ENCODE data around the gene LRG1. TPM values are rescaled to one million over a fixed set of nuclear protein-coding genes. Genes with fewer than 3 reads are reported as not detected.

LRG1 gene
- total RNA-seq, 1 experiment from 2014 or later, result 0.81 TPM

DNA sequence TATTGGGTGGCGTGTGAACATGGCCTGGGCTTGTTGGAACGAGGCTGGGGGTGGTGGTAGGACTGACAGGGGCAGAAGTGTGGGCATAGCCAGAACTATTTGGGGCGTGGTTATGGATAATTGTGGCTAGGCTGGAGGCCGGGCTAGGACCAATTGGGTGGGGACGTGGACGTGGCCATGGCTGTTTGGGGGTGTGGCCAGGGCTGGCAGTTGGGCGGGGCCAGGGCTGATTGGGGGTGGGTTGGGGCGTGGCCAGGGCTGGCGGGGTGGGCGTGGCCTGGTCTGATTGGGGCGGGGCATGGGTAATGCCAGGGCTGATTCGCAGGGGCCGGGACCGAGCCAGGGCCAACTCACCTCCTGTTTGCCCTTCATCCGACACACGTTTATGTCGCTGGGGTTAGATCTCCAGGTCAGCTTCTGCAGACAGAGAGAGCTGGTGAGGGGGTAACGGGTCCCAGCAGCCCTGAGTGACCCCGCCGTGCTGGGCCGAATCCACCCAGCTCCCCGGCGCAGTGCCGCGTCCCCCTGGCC is 16.8 kb upstream of the LRG1 start:
- ChIA-PET CTCF (interaction anchor here (0.6 to 1.7 kb wide), 11 partner anchors 10 to 234 kb away, joined by 3 to 13 read pairs (median 5); partner anchors contain the start of gene PLIN5), POLR2A (interaction anchor here (1.1 kb wide), 1 partner anchor 113 kb away, joined by 4 read pairs; no protein-coding TSS in a partner anchor)
- peaks cover 9% of the 10 kb centered on the region for H3K4me1 Mint-ChIP-seq
- ATAC-seq, result peak; percentile 73
- peaks cover 35% of the 10 kb centered on the region for H3K36me3 Mint-ChIP-seq
- no peak overlapping the region for H3K4me3 Mint-ChIP-seq
- H3K27ac Mint-ChIP-seq, result no peak overlapping the region
- peak; percentile 84 for DNase-seq (ENCODE audit: low spot score)
- TF ChIP-seq NR1H2 (CRISPR knock-in tag; IDR thresholded peaks at IDR 0.05) (no peak), ZBTB21 (CRISPR knock-in tag; IDR thresholded peaks at IDR 0.05; ENCODE audit: borderline replicate concordance) (no peak)
- TF ChIP-seq, protein P1, sequence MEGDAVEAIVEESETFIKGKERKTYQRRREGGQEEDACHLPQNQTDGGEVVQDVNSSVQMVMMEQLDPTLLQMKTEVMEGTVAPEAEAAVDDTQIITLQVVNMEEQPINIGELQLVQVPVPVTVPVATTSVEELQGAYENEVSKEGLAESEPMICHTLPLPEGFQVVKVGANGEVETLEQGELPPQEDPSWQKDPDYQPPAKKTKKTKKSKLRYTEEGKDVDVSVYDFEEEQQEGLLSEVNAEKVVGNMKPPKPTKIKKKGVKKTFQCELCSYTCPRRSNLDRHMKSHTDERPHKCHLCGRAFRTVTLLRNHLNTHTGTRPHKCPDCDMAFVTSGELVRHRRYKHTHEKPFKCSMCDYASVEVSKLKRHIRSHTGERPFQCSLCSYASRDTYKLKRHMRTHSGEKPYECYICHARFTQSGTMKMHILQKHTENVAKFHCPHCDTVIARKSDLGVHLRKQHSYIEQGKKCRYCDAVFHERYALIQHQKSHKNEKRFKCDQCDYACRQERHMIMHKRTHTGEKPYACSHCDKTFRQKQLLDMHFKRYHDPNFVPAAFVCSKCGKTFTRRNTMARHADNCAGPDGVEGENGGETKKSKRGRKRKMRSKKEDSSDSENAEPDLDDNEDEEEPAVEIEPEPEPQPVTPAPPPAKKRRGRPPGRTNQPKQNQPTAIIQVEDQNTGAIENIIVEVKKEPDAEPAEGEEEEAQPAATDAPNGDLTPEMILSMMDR (IDR thresholded peaks at IDR 0.05), result no peak
- TF ChIP-seq, protein P2, sequence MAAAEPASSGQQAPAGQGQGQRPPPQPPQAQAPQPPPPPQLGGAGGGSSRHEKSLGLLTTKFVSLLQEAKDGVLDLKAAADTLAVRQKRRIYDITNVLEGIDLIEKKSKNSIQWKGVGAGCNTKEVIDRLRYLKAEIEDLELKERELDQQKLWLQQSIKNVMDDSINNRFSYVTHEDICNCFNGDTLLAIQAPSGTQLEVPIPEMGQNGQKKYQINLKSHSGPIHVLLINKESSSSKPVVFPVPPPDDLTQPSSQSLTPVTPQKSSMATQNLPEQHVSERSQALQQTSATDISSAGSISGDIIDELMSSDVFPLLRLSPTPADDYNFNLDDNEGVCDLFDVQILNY (CRISPR knock-in tag; IDR thresholded peaks at IDR 0.05), result no peak
- TF ChIP-seq, protein P3, sequence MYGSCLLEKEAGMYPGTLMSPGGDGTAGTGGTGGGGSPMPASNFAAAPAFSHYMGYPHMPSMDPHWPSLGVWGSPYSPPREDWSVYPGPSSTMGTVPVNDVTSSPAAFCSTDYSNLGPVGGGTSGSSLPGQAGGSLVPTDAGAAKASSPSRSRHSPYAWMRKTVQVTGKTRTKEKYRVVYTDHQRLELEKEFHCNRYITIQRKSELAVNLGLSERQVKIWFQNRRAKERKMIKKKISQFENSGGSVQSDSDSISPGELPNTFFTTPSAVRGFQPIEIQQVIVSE (CRISPR knock-in tag; IDR thresholded peaks at IDR 0.05; ENCODE audit: borderline replicate concordance), result no peak
- TF ChIP-seq, protein P4, sequence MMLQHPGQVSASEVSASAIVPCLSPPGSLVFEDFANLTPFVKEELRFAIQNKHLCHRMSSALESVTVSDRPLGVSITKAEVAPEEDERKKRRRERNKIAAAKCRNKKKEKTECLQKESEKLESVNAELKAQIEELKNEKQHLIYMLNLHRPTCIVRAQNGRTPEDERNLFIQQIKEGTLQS (CRISPR knock-in tag; conservative IDR thresholded peaks at IDR 0.05), result no peak
- H3K27me3 Mint-ChIP-seq (ENCODE audit: low read depth), result peaks cover 2% of the 10 kb centered on the region; the same call in 1 of the 2 replicates
- H3K9me3 Mint-ChIP-seq, result no peaks in the 10 kb centered on the region

DNA sequence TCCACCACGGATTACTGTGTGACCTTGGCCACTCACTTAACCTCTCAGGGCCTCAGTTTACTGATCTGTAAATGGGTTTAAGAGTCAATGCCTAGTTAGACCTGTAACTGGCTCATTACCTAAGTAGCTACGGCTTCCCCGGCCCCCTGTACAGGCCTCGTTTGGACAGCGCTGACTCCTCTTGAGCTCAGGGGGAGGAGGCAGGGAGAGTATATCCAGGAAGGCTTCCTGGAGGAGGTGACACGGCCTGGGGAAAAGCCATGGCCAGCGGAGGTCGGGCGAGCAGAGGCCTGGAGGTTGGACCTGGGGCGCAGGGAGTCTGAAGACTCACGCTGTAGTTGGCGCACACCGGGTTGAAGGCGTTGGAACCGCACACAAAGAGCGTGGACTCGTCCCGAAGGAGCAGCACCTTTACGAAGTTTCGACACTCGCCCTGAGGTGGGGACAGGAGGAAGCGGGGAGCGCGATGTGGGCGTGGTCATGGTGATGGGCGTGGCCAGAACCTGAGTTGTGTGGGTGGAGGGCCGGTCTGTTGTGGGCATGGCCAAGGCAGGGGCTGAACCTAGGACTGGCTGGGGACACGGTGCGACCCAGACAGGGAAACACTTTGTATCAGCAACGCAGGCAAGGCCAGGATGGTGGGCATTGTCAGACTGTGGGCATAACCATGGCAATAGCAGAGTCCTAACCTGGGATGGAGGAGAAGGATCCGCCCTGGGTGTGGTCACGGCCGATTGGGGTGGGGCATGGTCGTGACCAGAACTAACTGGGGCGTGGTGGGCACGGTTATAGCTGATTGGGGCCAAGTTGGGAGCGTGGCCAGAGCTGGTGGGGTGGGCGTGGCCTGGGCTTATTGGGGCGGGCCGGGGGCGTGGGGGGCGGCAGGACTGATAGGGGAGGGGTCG is 16.1 kb upstream of the LRG1 start:
- peak; percentile 80 for DNase-seq (ENCODE audit: low spot score)
- ATAC-seq, result peak; percentile 75
- peak overlapping the region; percentile 89 for H3K27ac Mint-ChIP-seq
- H3K36me3 Mint-ChIP-seq, result peaks cover 35% of the 10 kb centered on the region
- H3K4me1 Mint-ChIP-seq, result peaks cover 9% of the 10 kb centered on the region
- ChIA-PET CTCF (interaction anchor here (0.5 to 1.7 kb wide), 12 partner anchors 11 to 235 kb away, joined by 3 to 13 read pairs (median 4); partner anchors contain the start of gene PLIN5), POLR2A (interaction anchor here (1.1 kb wide), 1 partner anchor 112 kb away, joined by 4 read pairs; no protein-coding TSS in a partner anchor)
- peaks cover 2% of the 10 kb centered on the region; the same call in 1 of the 2 replicates for H3K27me3 Mint-ChIP-seq (ENCODE audit: low read depth)
- TF ChIP-seq ZBTB21 (CRISPR knock-in tag; IDR thresholded peaks at IDR 0.05; ENCODE audit: borderline replicate concordance) (no peak), SP1 (CRISPR knock-in tag; conservative IDR thresholded peaks at IDR 0.05) (0 out of 2 replicates have a peak, but pooled peaks have one; percentile 44)
- TF ChIP-seq, protein P5, sequence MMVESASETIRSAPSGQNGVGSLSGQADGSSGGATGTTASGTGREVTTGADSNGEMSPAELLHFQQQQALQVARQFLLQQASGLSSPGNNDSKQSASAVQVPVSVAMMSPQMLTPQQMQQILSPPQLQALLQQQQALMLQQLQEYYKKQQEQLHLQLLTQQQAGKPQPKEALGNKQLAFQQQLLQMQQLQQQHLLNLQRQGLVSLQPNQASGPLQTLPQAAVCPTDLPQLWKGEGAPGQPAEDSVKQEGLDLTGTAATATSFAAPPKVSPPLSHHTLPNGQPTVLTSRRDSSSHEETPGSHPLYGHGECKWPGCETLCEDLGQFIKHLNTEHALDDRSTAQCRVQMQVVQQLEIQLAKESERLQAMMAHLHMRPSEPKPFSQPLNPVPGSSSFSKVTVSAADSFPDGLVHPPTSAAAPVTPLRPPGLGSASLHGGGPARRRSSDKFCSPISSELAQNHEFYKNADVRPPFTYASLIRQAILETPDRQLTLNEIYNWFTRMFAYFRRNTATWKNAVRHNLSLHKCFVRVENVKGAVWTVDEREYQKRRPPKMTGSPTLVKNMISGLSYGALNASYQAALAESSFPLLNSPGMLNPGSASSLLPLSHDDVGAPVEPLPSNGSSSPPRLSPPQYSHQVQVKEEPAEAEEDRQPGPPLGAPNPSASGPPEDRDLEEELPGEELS (CRISPR knock-in tag; IDR thresholded peaks at IDR 0.05), result 0 out of 2 replicates have a peak, but pooled peaks have one; percentile 19
- H3K4me3 Mint-ChIP-seq, result peak overlapping the region; percentile 40; the same call in 1 of the 2 replicates
- H3K9me3 Mint-ChIP-seq, result no peaks in the 10 kb centered on the region

DNA sequence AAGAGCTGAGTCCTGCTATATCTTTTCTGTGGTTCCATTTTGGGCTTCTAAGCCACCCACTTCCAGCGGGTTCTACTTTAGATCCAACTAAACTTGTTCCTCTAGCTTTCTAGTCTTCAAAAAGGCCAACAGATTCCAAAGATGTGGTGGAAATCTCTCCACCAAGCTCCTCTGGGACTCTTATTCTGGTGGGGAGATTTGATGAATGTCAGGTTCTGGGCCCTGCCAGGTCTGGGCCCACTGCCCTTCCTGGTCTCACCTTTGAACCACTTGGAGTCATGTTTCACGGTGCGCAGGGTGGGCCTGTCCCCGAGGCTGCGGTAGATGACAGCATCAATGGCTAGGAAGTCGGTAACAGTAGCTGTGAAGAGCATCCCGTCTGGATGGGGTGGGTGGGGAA is 14.9 kb upstream of the LRG1 start:
- no peaks in the 10 kb centered on the region for H3K9me3 Mint-ChIP-seq
- TF ChIP-seq, protein P6, sequence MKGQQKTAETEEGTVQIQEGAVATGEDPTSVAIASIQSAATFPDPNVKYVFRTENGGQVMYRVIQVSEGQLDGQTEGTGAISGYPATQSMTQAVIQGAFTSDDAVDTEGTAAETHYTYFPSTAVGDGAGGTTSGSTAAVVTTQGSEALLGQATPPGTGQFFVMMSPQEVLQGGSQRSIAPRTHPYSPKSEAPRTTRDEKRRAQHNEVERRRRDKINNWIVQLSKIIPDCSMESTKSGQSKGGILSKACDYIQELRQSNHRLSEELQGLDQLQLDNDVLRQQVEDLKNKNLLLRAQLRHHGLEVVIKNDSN (CRISPR knock-in tag; IDR thresholded peaks at IDR 0.05), result no peak
- TF ChIP-seq, protein P7, sequence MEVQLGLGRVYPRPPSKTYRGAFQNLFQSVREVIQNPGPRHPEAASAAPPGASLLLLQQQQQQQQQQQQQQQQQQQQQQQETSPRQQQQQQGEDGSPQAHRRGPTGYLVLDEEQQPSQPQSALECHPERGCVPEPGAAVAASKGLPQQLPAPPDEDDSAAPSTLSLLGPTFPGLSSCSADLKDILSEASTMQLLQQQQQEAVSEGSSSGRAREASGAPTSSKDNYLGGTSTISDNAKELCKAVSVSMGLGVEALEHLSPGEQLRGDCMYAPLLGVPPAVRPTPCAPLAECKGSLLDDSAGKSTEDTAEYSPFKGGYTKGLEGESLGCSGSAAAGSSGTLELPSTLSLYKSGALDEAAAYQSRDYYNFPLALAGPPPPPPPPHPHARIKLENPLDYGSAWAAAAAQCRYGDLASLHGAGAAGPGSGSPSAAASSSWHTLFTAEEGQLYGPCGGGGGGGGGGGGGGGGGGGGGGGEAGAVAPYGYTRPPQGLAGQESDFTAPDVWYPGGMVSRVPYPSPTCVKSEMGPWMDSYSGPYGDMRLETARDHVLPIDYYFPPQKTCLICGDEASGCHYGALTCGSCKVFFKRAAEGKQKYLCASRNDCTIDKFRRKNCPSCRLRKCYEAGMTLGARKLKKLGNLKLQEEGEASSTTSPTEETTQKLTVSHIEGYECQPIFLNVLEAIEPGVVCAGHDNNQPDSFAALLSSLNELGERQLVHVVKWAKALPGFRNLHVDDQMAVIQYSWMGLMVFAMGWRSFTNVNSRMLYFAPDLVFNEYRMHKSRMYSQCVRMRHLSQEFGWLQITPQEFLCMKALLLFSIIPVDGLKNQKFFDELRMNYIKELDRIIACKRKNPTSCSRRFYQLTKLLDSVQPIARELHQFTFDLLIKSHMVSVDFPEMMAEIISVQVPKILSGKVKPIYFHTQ (CRISPR knock-in tag; IDR thresholded peaks at IDR 0.05), result no peak
- TF ChIP-seq, protein P8, sequence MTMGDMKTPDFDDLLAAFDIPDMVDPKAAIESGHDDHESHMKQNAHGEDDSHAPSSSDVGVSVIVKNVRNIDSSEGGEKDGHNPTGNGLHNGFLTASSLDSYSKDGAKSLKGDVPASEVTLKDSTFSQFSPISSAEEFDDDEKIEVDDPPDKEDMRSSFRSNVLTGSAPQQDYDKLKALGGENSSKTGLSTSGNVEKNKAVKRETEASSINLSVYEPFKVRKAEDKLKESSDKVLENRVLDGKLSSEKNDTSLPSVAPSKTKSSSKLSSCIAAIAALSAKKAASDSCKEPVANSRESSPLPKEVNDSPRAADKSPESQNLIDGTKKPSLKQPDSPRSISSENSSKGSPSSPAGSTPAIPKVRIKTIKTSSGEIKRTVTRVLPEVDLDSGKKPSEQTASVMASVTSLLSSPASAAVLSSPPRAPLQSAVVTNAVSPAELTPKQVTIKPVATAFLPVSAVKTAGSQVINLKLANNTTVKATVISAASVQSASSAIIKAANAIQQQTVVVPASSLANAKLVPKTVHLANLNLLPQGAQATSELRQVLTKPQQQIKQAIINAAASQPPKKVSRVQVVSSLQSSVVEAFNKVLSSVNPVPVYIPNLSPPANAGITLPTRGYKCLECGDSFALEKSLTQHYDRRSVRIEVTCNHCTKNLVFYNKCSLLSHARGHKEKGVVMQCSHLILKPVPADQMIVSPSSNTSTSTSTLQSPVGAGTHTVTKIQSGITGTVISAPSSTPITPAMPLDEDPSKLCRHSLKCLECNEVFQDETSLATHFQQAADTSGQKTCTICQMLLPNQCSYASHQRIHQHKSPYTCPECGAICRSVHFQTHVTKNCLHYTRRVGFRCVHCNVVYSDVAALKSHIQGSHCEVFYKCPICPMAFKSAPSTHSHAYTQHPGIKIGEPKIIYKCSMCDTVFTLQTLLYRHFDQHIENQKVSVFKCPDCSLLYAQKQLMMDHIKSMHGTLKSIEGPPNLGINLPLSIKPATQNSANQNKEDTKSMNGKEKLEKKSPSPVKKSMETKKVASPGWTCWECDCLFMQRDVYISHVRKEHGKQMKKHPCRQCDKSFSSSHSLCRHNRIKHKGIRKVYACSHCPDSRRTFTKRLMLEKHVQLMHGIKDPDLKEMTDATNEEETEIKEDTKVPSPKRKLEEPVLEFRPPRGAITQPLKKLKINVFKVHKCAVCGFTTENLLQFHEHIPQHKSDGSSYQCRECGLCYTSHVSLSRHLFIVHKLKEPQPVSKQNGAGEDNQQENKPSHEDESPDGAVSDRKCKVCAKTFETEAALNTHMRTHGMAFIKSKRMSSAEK (CRISPR knock-in tag; IDR thresholded peaks at IDR 0.05; ENCODE audit: borderline replicate concordance), result no peak

More for the DNA sequence above, 14.9 kb upstream of the LRG1 start:
- Mint-ChIP-seq H3K4me1 (peaks cover 9% of the 10 kb centered on the region), H3K36me3 (peaks cover 40% of the 10 kb centered on the region), H3K27me3 (ENCODE audit: low read depth) (peaks cover 2% of the 10 kb centered on the region; the same call in 1 of the 2 replicates), H3K27ac (no peak overlapping the region), H3K4me3 (no peak overlapping the region)
- no peak for DNase-seq (ENCODE audit: low spot score)
- ChIA-PET POLR2A (no interaction called here), CTCF (no interaction called here)
- no peak for ATAC-seq

Data from WTC11 (cell line).